Measurements from ENCODE around the gene GNB5.
A peak's percentile ranks its signal among the peaks of the same experiment; 100 is the strongest.

Gene GNB5

DNA sequence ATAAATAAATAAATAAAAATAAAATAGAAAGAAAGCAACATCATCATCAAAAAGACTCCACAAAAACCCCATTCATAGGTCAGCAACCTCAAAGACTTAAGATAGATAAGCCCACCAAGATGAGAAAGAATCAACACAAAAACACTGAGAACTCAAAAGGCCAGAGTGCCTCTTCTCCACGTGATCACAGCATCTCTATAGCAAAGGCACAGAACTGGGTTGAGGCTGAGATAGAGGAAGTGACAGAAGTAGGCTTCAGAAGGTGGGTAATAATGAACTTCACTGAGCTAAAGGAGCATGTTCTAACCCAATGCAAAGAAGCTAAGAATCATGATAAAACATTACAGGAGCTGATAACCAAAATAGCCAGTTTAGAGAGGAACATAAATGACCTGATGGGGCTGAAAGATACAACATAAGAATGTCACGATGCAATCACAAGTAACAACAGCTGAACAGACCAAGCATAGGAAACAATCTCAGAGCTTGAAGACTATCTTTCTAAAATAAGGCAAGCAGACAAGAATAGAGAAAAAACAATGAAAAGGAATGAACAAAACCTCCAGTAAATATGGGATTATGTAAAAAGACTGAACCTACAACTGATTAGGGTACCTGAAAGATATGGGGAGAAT, 26.4 kb downstream of the GNB5 start:
- no peak for DNase-seq

DNA sequence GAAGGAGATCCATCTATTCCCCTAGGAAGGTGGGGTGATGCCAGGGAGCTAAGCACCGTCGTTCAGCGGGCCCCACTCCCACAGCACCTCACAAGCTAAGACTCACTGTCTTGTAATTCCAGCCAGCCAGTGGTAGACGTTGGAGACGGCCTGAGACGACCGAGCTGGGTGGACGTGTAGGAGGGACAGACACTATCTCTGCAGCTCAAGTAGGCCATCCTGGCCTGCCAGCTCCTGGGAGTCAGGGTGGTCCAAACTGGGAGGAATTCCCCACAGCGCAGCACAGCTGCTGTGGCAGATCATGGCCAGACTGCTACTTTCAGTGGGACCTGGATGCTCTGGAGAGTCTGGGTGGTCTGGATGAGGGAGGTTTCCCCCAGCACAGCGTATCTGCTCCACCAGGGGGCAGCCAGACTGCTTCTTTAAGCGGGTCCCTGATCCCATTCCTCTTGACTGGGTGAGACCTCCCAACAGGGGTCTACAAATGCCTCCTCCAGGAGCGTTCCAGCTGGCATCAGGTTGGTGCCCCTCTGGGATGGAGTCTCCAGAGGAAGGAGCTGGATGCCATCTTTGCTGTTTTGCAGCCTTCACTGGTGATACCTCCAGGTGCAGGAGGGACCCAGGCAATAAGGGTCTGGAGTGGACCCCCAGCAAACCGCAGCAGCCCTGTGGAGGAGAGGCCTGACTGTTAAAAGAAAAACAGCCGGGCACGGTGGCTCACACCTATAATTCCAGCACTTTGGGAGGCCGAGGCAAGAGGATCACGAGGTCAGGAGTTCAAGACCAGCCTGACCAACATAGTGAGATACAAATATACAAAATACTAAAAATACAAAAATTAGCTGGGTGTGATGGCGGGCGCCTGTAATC, 27.6 kb downstream of the GNB5 start:
- no peak for DNase-seq

GRCh38 chr15:52162876-52163275, 28.3 kb downstream of the GNB5 start:
- DNase-seq: no peak

- no peak for DNase-seq
Observed at GRCh38 chr15:52162260-52162659, 28.9 kb downstream of the GNB5 start.

GRCh38 chr15:52161406-52161966, 29.7 kb downstream of the GNB5 start:
- no peak for DNase-seq

GRCh38 chr15:52159645-52160044, 31.5 kb downstream of the GNB5 start:
- no peak for DNase-seq

GRCh38 chr15:52158084-52158765, 33.0 kb downstream of the GNB5 start:
- no peak for DNase-seq

GRCh38 chr15:52155878-52156277, 35.3 kb downstream of the GNB5 start:
- DNase-seq: no peak

DNA sequence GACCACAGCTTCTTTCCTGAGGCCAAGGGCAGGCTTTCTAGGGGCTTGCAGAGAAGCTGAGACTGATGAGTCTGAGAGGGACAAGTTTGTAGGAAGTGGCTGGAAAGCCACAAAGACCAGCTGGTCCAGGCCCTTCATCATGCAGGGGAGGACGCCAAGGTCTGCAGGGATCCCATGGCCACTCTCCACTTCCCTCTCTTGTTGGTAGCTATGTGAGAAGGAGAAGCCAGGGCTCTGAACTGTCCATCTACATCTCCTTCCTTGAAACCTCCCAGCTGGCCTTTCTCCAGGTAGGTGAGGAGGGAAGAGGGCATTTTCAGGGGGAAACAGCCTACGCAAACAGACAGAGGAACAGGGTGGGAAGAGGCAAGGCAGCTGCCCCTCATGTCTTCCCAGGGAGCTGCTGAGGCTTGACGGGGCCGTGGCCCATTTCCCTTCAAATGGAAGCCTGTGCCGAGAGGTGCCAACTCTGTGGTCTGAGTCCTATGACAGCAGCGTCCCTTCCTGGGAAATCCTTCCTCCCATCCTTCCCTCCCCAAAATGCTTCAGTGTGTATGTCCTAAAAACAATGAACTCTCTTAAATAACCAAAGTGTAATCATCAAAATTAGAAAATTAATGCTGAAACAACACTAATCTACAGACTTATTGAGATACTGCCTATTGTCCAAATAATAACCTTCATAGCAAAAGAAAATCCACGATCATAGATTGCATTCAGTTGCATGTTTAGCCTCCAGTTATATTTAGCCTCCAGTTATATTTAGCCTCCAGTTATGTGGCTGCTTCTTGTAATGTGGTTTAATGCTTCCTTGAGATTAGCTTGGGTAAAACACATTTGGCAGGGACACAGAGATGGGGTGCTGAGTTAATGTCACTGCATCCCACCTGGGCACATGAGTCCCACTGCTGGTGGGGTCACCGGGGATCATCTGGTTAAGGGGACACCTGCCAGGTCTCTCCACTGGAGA, 36.0 kb downstream of the GNB5 start:
- no peak for DNase-seq

DNA sequence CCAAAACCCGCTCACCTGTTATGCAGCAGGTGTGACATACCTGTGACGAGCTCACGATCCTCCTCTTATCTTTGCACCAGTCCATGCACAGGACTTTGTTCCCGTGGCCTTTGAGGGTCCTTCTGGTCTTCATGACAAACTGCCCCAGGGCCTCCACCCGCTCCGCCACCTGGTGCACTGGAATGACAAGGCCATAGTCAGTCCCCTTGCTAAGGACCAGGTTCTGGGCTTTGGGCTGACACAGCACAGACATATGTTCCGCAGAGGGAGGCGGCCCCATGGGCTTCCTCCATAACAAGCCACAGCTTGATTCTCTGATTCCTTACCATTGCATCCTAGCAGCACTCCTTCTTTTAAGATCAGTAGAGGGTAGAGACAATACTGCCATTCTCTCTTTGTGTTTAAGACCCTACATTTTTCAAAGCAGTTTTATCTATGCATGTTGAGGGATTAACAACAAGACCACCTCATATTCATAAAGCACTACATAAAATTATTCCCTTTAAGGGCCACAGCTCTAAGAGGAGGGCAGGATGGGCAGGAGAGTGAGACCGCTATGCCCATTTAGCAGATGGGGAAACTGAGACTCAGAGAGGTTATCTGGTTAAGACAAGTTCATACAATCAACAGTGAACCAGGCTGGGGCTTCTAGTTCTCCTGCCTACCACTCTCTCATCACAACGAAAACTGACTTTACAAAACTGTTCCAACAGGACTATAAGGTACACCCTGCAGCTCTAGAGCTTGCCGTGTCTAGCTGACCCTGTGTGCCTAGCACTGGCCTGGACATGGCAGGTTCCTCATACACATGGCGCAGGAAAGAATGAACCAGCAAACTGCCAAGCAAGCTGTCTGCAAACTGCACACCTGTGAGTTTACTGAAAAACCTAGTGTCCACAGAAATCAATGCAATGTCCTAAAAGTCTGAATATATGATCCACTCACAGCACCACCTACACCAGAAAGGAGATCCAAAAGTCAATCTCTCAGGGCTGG, 37.0 kb downstream of the GNB5 start:
- no peak for DNase-seq

DNA sequence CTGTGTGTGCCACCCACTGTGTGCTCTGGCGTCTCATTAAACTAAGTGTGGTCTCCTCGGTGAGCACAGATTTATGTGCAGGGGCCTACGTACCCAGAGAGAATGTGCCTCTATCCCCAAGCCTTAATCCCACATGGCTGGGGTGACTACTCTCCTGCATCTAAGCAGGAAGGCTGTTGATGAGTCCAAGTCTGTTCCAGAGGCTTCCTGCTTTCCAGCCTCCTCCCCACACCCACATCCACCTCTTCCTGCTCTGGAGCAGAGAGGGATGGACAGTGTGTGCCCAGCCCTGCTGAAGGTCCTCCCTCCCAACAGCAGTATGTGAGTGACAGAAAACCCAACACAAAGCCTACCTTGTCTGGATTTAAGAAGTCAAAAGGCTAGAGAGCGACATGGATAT, 39.8 kb downstream of the GNB5 start:
- no peak for DNase-seq

DNA sequence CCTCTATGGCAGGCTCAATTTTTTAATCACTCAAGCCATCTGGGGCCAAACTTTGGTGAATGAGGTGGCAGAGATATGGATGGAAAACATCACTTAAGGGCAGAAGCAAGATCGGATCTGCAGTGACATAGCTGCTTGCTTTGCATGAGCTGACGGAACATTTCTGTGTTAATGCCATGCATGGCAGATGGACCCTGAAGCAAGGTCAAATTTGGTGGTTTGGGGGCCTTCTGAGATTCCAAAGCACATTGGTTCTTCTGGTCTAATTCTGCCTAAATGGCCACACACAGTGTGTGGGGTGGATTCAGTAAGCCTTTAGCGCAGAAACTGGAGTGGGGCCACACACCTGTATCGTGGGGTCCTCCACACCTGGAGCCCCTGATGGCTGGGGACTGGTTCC, 40.3 kb downstream of the GNB5 start:
- DNase-seq: no peak

DNA sequence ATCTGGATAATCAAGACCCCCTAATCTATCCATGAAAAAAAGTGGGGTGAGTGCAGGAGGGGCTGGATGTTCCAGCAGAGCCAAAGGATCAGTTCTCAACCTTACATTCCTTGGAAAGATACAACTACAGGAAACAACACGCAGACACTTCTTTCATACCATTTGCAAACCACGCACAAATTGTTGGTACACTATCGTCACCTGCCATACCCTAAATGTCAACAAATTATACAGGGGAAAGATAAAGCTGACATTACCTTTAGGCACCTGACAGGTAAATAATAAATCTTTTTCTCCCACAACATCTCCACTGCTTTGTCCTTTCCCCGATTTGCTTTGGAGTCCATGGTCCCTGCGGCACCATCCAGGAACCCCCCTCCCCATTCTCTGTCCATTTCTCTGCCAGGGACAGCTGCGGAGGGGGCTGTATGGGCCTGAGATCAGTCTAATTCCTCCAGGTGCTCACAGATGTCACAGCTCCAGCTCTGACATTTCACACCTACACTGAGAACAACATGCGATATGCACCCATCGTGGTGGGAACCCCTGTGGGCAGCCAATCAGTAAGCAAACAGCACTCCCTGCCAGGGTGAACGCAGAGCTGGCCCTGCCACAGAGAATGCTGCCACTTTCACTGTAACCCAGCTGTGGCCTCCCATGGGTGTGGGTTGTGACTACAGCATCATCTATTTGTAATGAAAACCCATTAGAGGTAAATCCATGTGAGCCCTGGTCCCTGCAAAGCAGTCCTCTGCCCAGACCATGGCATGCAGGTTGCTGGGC, 41.0 kb downstream of the GNB5 start:
- DNase-seq: peak; percentile 49 to 77

DNA sequence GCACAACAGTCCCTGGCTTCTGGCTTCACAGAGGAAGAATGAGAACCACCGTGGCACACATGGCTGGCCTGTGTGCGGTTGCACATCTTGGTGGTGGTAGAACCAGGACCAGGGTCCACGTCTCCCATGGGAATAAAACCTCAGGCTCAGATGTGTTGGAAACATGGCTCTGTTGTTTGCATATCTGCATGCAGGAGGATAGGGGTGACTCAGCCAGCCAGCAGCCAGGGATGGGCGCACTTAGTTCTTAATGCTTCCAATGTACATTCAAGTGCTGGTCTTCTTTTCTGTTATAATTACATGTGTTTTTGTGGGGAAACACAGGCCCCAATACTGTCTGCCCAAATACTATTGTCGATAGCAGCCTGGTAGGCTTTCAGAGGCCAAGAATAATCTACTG, 42.8 kb downstream of the GNB5 start:
- no peak for DNase-seq

GRCh38 chr15:52146776-52147175, 44.4 kb downstream of the GNB5 start:
- no peak for DNase-seq

DNA sequence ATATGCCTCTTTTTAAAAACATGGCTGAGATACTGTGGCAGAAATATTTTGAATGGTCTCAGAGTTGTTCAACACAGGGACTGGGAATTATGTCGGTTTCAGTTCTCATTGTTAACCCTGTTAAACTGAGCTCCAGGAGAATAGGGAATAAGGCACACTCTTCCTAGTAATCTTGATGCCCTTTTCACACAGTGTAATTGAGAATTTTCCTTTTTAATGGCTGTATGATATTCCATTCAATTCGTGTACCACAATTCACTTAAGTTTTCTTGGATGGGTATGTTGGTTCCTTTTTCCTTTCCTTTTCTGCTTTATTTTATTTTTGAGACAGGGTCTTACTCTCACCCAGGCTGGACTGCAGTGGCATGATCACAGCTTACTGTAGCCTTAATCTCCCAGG, 44.9 kb downstream of the GNB5 start:
- DNase-seq: no peak

DNA sequence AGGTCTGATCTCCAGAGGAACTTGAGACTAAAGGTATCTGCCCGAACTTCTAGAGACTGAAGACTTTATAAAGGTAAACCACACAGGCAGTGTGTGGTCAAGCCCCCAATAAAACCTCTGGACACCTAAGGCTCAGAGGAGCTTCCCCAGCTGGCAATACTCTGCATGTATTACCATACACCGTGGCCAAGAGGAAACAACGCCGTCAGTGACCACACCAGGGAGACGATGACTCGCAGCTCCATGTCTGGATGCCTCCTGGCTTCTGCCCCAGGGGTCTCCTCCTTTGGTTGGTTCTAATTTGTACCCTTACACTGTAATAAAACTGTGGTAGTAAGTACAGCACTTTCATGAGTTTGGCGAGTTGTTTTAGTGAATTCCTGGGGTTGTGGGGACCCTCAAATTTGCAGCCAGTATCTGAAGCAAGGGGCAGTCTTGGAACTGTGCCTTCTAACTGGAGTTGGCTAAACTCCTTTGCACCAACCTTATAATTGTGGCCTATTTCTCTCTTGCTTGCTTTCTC, 46.5 kb downstream of the GNB5 start:
- no peak for DNase-seq

- no peak for DNase-seq
Observed at GRCh38 chr15:52143873-52144272, 47.3 kb downstream of the GNB5 start.

GRCh38 chr15:52140646-52141045, 50.5 kb downstream of the GNB5 start:
- no peak for DNase-seq

All from NCI-H2081 (cell line).